SU-DHL-6 (cell line): ENCODE data around the gene C11orf24.

Experiments
- H2AFZ ChIP-seq: fragments of 200-600 bp; sonication (generic); 2 replicates; pipeline ENCODE4 v1.6.1; 2014; ENCODE audit warnings: low read depth, mild to moderate bottlenecking, moderate library complexity, mixed read lengths, antibody characterized with exemption, low read length; ENCODE audit not compliant: severe bottlenecking
- H3F3A ChIP-seq: fragments of 200-600 bp; shearing (Covaris generic); 2 replicates; pipeline ENCODE4 v1.6.0; 2016; ENCODE audit warnings: antibody characterized with exemption, mild to moderate bottlenecking; ENCODE audit not compliant: insufficient read depth
- H3K27ac ChIP-seq: fragments of 200-600 bp; sonication (generic); 2 replicates; pipeline ENCODE4 v1.5.1; 2016; ENCODE audit warnings: low read depth, mild to moderate bottlenecking, low read length, moderate library complexity, mixed read lengths
- H3K27me3 ChIP-seq: fragments of 200-600 bp; sonication (generic), shearing (Covaris generic); 2 replicates; pipeline ENCODE4 v1.6.0; 2014; ENCODE audit warnings: mild to moderate bottlenecking, low read length
- H3K36me3 ChIP-seq: fragments of 200-600 bp; sonication (generic); 2 replicates; pipeline ENCODE4 v1.6.1; 2014; ENCODE audit warnings: mild to moderate bottlenecking, low read length, mixed read lengths
- H3K4me2 ChIP-seq: fragments of 300-600, 200-600 bp; shearing (Covaris generic), sonication (generic); 2 replicates; pipeline ENCODE4 v1.6.0; 2014; ENCODE audit warnings: low read length, low read depth, mild to moderate bottlenecking; ENCODE audit not compliant: poor library complexity, severe bottlenecking
- H3K4me3 ChIP-seq: fragments of 200-600 bp; sonication (generic); 2 replicates; pipeline ENCODE4 v1.5.1; 2014; ENCODE audit warnings: antibody characterized with exemption, low read length, mild to moderate bottlenecking, mixed read lengths; ENCODE audit not compliant: insufficient read depth, poor library complexity, severe bottlenecking
- H3K79me2 ChIP-seq: fragments of 200-600 bp; sonication (generic); 2 replicates; pipeline ENCODE4 v1.6.1; 2014; ENCODE audit warnings: mild to moderate bottlenecking, low read length, moderate library complexity; ENCODE audit not compliant: insufficient read depth
- H3K9ac ChIP-seq: fragments of 200-600 bp; sonication (generic); 2 replicates; pipeline ENCODE4 v1.7.0; 2014; ENCODE audit warnings: mild to moderate bottlenecking, low read length
- H3K9me2 ChIP-seq: fragments of 200-600 bp; sonication (generic); replicated peaks from 2 replicates; pipeline ENCODE4 v1.6.1; 2014; ENCODE audit warnings: low read length; ENCODE audit not compliant: insufficient read depth
- H3K9me3 ChIP-seq: fragments of 200-600 bp; sonication (generic); 2 replicates; pipeline ENCODE4 v1.6.1; 2014; ENCODE audit warnings: low read length, mixed read lengths; ENCODE audit not compliant: insufficient read depth
- H4K20me1 ChIP-seq: fragments of 200-600 bp; sonication (generic); 2 replicates; pipeline ENCODE4 v1.6.1; 2014; ENCODE audit warnings: low read depth, mild to moderate bottlenecking, antibody characterized with exemption, low read length, moderate library complexity, mixed read lengths
- EZH2phosphoT487 ChIP-seq: fragments of 200-600 bp; sonication (generic), shearing (Covaris generic); conservative IDR thresholded peaks from 2 replicates; pipeline ENCODE4 v1.6.1; 2018; ENCODE audit warnings: mild to moderate bottlenecking, antibody characterized with exemption, low read length, moderate library complexity, mixed read lengths
- TF ChIP-seq, protein P1 (sequence below): fragments of 200-600 bp; sonication (generic); IDR thresholded peaks from one replicate; pipeline ENCODE4 v1.5.1; 2017; ENCODE audit warnings: antibody characterized with exemption, mild to moderate bottlenecking, low read length, moderate library complexity; ENCODE audit not compliant: insufficient read depth, poor library complexity, severe bottlenecking

C11orf24 gene

GRCh38 chr11:68269414-68270081 is 2.2 kb downstream of the C11orf24 start:
- no peaks in the 10 kb centered on the region for H4K20me1 ChIP-seq
- no peaks in the 10 kb centered on the region for H3K27me3 ChIP-seq
- no peaks in the 10 kb centered on the region for H3K36me3 ChIP-seq
- no peak overlapping the region for H2AFZ ChIP-seq
- H3F3A ChIP-seq = peaks cover 28% of the 10 kb centered on the region
- H3K27ac ChIP-seq = no peak overlapping the region
- peak overlapping the region; percentile 81 for H3K4me2 ChIP-seq
- H3K9ac ChIP-seq = no peak overlapping the region
- peaks cover 31% of the 10 kb centered on the region for H3K79me2 ChIP-seq
- H3K4me3 ChIP-seq = no peak overlapping the region
- no peak for TF ChIP-seq EZH2phosphoT487
- TF ChIP-seq, protein P1, sequence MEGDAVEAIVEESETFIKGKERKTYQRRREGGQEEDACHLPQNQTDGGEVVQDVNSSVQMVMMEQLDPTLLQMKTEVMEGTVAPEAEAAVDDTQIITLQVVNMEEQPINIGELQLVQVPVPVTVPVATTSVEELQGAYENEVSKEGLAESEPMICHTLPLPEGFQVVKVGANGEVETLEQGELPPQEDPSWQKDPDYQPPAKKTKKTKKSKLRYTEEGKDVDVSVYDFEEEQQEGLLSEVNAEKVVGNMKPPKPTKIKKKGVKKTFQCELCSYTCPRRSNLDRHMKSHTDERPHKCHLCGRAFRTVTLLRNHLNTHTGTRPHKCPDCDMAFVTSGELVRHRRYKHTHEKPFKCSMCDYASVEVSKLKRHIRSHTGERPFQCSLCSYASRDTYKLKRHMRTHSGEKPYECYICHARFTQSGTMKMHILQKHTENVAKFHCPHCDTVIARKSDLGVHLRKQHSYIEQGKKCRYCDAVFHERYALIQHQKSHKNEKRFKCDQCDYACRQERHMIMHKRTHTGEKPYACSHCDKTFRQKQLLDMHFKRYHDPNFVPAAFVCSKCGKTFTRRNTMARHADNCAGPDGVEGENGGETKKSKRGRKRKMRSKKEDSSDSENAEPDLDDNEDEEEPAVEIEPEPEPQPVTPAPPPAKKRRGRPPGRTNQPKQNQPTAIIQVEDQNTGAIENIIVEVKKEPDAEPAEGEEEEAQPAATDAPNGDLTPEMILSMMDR = no peak
- H3K9me3 ChIP-seq = peaks cover 4% of the 10 kb centered on the region; the same call in 1 of the 2 replicates
- H3K9me2 ChIP-seq = no peaks in the 10 kb centered on the region

GRCh38 chr11:68267881-68268240 is 3.9 kb downstream of the C11orf24 start:
- TF ChIP-seq EZH2phosphoT487 = no peak
- TF ChIP-seq, protein P1 = no peak
- Histone ChIP-seq H3K4me2 (no peak overlapping the region), H3K27ac (no peak overlapping the region)

DNA sequence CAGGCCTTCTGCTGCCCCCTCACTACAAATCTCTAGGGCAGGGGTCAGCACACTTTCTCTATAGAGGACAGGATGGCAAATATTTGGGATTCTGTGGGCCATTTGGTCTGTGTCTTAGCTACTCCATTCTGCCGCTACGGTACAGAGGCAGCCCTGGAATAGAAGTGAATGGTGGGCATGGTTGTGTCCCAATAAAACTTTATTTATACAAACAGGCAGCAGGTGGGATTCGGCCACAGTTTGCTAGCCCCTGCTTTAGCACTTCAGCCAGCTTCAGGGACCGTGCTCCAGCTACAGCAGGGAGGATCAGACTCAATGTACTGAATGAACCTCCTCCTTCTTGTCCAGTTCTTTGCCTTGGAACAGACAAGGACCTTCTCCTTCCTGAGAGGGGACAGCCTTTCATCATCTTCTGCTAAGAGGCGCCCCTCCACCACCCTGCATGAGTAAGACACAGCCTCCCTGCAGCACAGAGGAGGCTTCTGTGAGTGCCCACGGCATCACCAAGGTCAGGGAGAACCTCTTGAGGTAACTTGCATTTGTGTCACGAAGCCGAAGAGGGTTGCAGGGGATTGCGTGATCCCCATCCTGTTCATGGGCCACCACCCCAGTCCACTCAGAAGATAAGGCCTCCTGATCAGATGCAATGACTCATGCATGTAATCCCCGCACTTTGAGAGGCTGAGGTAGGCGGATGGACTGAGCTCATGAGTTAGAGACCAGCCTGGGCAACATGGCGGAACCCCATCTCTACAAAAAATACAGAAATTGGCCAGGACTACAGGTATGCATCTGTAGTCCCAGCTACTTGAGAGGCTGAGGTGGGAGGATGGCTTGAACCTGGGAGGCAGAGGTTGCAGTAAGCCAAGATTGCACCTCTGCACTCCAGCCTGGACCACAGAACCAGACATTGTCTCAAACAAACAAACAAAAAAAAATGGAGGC is 4.6 kb downstream of the C11orf24 start:
- TF ChIP-seq, protein P1 = no peak
- TF ChIP-seq EZH2phosphoT487 = no peak
- Histone ChIP-seq H3K4me2 (peak overlapping the region; percentile 49), H3K9me3 (no peaks in the 10 kb centered on the region), H3K27me3 (no peaks in the 10 kb centered on the region), H3K9me2 (no peaks in the 10 kb centered on the region), H3F3A (peaks cover 6% of the 10 kb centered on the region), H3K4me3 (no peak overlapping the region), H3K9ac (peak overlapping the region; percentile 36), H3K36me3 (no peaks in the 10 kb centered on the region), H4K20me1 (no peaks in the 10 kb centered on the region), H3K27ac (peak overlapping the region; percentile 81), H2AFZ (no peak overlapping the region), H3K79me2 (peaks cover 31% of the 10 kb centered on the region)

More at GRCh38 chr11:68267881-68268240, 3.9 kb downstream of the C11orf24 start:
- Histone ChIP-seq H4K20me1 (no peaks in the 10 kb centered on the region), H3K4me3 (no peak overlapping the region), H3K36me3 (no peaks in the 10 kb centered on the region), H3K79me2 (peaks cover 31% of the 10 kb centered on the region), H3K9me3 (no peaks in the 10 kb centered on the region), H2AFZ (no peak overlapping the region), H3K9me2 (no peaks in the 10 kb centered on the region), H3K9ac (no peak overlapping the region), H3F3A (peaks cover 12% of the 10 kb centered on the region), H3K27me3 (no peaks in the 10 kb centered on the region)
